Aorta (tissue), 5 donors: ENCODE results near the gene NBAS. TPM values are rescaled to one million over a fixed set of nuclear protein-coding genes. Genes with fewer than 3 reads are reported as not detected.

Source experiments
- ATAC-seq: fragments of 200-7000 bp; cut with Tn5 transposase; one replicate; pipeline ENCODE4 v1.9.1; 2022; ENCODE audit warnings: moderate library complexity; ENCODE audit not compliant: low FRiP score
- DNase-seq, 2 donors: peaks; one replicate each; pipeline ENCODE4 v3.0.0-alpha.2; 2020
- H3K27ac ChIP-seq, 2 donors: one replicate each; pipeline ENCODE4 v1.5.1; 2013; ENCODE audit warnings: low read length in 2 of 2, mild to moderate bottlenecking in 2 of 2, moderate library complexity in 2 of 2, control low read depth in 1 of 2, inconsistent platforms in 1 of 2, low read depth in 1 of 2
- H3K27me3 ChIP-seq, 2 donors: one replicate each; pipeline ENCODE4 v1.6.1; 2013; ENCODE audit warnings: control low read depth in 1 of 2, low read length in 1 of 2, mild to moderate bottlenecking in 1 of 2, moderate library complexity in 1 of 2; ENCODE audit not compliant: insufficient read depth in 2 of 2, control insufficient read depth in 1 of 2
- H3K36me3 ChIP-seq, 2 donors: one replicate each; pipeline ENCODE4 v1.6.1; 2013; ENCODE audit warnings: control low read depth in 1 of 2, low read length in 1 of 2, mild to moderate bottlenecking in 1 of 2; ENCODE audit not compliant: insufficient read depth in 2 of 2, control insufficient read depth in 1 of 2
- H3K4me1 ChIP-seq, 2 donors: one replicate each; pipeline ENCODE4 v1.6.1; 2013; ENCODE audit warnings: low read length in 2 of 2, control low read depth in 1 of 2, mild to moderate bottlenecking in 1 of 2, moderate library complexity in 1 of 2; ENCODE audit not compliant: insufficient read depth in 2 of 2, control insufficient read depth in 1 of 2
- H3K4me3 ChIP-seq, 2 donors: one replicate each; pipeline ENCODE4 v1.5.1; 2013; ENCODE audit warnings: low read length in 2 of 2, control low read depth in 1 of 2, mild to moderate bottlenecking in 1 of 2
- H3K9me3 ChIP-seq: one replicate; pipeline ENCODE4 v1.6.1; 2013; ENCODE audit warnings: mild to moderate bottlenecking, low read length; ENCODE audit not compliant: control insufficient read depth
- WGBS, 2 donors: extraction: QIAGEN DNeasy Blood & Tissue Kit; methylation state at CpG; one replicate each; pipeline ENCODE4 v1.1.7; 2013; 5-methylcytosine and 5-hydroxymethylcytosine counted together
- intact Hi-C, 2 donors: fragments of 100-400 bp; cut with DNase I; formaldehyde crosslinking; loops; one replicate each; pipeline versions ENCODE4 v1.14.2 to v1.15.0; 2022
- polyA plus RNA-seq, 2 donors: library from polyadenylated mRNA; stranded (reverse); fragments of 200-250 nt; gene quantifications; one replicate each; pipeline ENCODE4 v1.2.3, GENCODE V29; 2013
- total RNA-seq, 2 donors: library from RNA; stranded (reverse); fragmentation: NEBNext Ultra II Directional; extraction: Animal tissue kit (Norgen Biotek cat#: 25700); gene quantifications; one replicate each; pipeline ENCODE4 v1.2.1, GENCODE V29; 2021
- donor health status: healthy with polysubstance abuse.
- donor health status: Bipolar disorder and iron deficiency.
- donor health status: DM: no; HTN: no; CAD: no.
- donor health status: DM: no; HTN: no; CAD: no.
- donor health status: DM: yes; HTN: yes; CAD: no.

Gene NBAS
- total and polyA plus RNA-seq, 4 donors = 7.4 to 46.0 (median 33.7) TPM

- WGBS, 2 donors = 84 to 95% methylated on average over 1 of the region's 1 CpG
- no peak overlapping the region for H3K4me3 ChIP-seq
- H3K27ac ChIP-seq = no peak overlapping the region
- no peaks in the 10 kb centered on the region for H3K4me1 ChIP-seq
- H3K27me3 ChIP-seq = no peaks in the 10 kb centered on the region
- H3K9me3 ChIP-seq = no peaks in the 10 kb centered on the region
- ATAC-seq (no peak), DNase-seq (no peak)
- H3K36me3 ChIP-seq = no peaks in the 10 kb centered on the region
- intact Hi-C loops = no loop called here
Observed at GRCh38 chr2:15391751-15392150, 169.4 kb downstream of the NBAS start.

DNA sequence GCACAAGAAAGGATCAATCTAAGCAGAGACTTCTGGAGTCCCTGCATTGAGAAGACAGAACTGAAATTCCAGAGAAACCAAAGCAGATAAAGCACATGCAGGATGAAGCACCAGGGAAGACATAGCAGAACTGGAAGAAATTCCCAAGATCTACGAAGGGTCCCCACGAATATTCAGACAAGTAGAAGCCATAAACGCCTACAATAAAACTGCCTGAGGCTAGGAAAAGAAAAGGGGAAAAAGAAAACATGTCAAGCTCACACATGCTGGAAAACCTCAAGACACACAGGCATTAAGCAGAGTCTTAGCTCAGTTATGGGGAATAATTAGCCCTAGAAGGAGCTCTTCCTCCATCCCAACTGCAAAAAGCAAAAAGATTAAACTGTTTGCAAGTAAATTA is 171.2 kb downstream of the NBAS start:
- no peaks in the 10 kb centered on the region for H3K9me3 ChIP-seq
- no peak for ATAC-seq
- WGBS, 2 donors = 63 to 72% methylated on average over 3 of the region's 3 CpGs
- H3K4me1 ChIP-seq = no peaks in the 10 kb centered on the region
- H3K27me3 ChIP-seq = no peaks in the 10 kb centered on the region
- DNase-seq = no peak
- no peak overlapping the region for H3K4me3 ChIP-seq
- intact Hi-C loops = no loop called here
- H3K36me3 ChIP-seq = no peaks in the 10 kb centered on the region
- no peak overlapping the region for H3K27ac ChIP-seq

DNA sequence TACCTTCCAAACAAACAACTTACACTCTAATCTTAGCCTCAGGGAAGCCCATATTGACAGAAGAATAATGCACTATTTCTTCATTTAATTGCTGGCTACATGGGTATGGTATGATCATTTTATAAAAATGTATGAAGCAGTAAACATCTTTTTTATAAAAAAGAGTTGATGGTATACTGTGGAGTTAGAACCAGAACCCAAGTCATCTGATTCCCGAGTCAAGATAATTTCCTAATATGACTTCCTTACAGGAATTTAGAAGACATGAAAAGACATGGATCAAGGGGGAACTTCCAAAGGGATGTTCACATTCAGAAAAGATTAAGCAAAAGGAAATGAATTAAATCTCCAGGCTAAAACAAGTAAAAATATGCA is 171.8 kb downstream of the NBAS start:
- no peaks in the 10 kb centered on the region for H3K4me1 ChIP-seq
- no peak overlapping the region for H3K4me3 ChIP-seq
- no peak for DNase-seq
- no peaks in the 10 kb centered on the region for H3K9me3 ChIP-seq
- no peaks in the 10 kb centered on the region for H3K36me3 ChIP-seq
- H3K27ac ChIP-seq = no peak overlapping the region
- ATAC-seq = no peak
- 89 to 94% methylated on average over 1 of the region's 1 CpG for WGBS, 2 donors
- intact Hi-C loops = no loop called here
- H3K27me3 ChIP-seq = no peaks in the 10 kb centered on the region

DNA sequence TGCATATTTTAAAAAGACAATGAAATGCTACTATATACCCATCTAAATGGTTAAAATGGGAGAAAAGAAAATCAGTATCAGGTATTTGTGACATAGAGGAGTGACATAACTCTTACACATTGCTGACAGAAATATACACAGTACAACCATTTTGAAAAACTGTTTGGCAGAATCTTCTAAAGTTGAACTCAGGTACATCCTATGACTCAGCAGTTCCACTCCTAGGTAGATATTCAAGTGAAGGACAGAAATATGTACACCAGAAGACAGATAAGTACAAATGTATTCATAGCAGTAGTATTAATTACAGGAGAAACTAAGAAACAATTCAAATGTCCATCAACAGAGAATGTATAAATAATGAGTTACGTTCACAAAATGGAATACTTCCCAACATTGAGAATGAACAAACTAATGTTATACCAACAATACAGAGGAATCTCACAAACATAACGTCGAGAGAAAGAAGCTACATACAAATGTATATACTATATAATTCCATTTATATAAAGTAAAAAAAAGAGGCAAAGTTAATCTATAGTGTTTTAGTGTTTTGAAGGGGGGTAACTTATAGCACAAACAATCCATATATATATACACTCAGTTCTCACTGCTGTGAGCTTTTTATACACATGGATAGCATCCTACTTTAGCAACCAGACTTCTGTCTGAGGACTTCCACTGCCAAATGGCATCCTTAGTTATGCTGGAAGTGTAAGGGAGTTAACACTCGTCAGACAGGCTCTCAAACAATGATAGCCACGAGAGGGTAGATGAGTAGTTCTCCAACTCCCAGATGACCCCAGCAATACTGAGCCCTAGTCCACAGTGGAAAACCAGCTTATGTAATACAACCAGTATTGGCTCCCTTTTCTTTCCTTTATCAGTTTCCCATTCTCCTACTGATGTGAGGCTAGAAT is 172.5 kb downstream of the NBAS start:
- Histone ChIP-seq H3K36me3 (no peaks in the 10 kb centered on the region), H3K4me1 (no peaks in the 10 kb centered on the region), H3K9me3 (no peaks in the 10 kb centered on the region), H3K4me3 (no peak overlapping the region), H3K27me3 (no peaks in the 10 kb centered on the region), H3K27ac (no peak overlapping the region)
- intact Hi-C loops = no loop called here
- ATAC-seq = no peak
- 86 to 91% methylated on average over 5 of the region's 5 CpGs for WGBS, 2 donors
- no peak for DNase-seq

GRCh38 chr2:15385184-15385583 is 175.9 kb downstream of the NBAS start:
- H3K27me3 ChIP-seq = no peaks in the 10 kb centered on the region
- no peak overlapping the region for H3K27ac ChIP-seq
- intact Hi-C loops = no loop called here
- WGBS, 2 donors = 89 to 95% methylated on average over 1 of the region's 1 CpG
- H3K36me3 ChIP-seq = peaks cover 0 to 2% of the 10 kb centered on the region in 2 donors
- no peak overlapping the region for H3K4me3 ChIP-seq
- H3K4me1 ChIP-seq = no peaks in the 10 kb centered on the region
- H3K9me3 ChIP-seq = no peaks in the 10 kb centered on the region
- DNase-seq (no peak), ATAC-seq (no peak)

GRCh38 chr2:15383695-15384350 is 177.3 kb downstream of the NBAS start:
- H3K36me3 ChIP-seq = peaks cover 2 to 5% of the 10 kb centered on the region in 2 donors
- intact Hi-C loops = no loop called here
- H3K4me3 ChIP-seq = no peak overlapping the region
- H3K4me1 ChIP-seq = no peaks in the 10 kb centered on the region
- H3K27me3 ChIP-seq = no peaks in the 10 kb centered on the region
- no peak for ATAC-seq
- WGBS, 2 donors = 96 to 97% methylated on average over 7 of the region's 7 CpGs
- H3K9me3 ChIP-seq = no peaks in the 10 kb centered on the region
- H3K27ac ChIP-seq = no peak overlapping the region
- DNase-seq = no peak

- no peak overlapping the region for H3K4me3 ChIP-seq
- no peak overlapping the region for H3K27ac ChIP-seq
- H3K36me3 ChIP-seq = peaks cover 3 to 5% of the 10 kb centered on the region in 2 donors
- ATAC-seq = no peak
- no peaks in the 10 kb centered on the region for H3K4me1 ChIP-seq
- no peaks in the 10 kb centered on the region for H3K27me3 ChIP-seq
- WGBS, 2 donors = 86 to 91% methylated on average over 6 of the region's 6 CpGs
- intact Hi-C loops = no loop called here
- no peak for DNase-seq
- no peaks in the 10 kb centered on the region for H3K9me3 ChIP-seq
Observed at GRCh38 chr2:15378148-15378908, 182.8 kb downstream of the NBAS start.

DNA sequence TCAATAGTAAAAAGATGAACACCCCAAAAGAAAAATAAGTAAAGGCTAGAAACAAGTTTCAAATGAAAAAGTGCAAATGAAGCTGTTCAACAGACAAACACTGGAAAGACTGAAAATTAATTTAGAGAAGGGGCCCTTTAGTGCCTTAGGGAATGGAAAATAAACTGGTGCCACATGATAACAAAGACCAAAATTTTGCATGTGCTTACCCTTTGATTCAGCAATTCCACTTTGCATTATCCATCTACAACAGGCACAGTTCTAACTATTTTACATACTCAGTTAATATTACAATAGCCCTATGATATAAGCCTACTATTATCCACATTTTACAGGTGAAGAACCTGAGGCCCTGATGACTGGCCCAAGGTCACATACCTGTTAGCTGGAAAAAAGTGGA is 183.9 kb downstream of the NBAS start:
- peaks cover 2 to 5% of the 10 kb centered on the region in 2 donors for H3K36me3 ChIP-seq
- DNase-seq (no peak), ATAC-seq (no peak)
- intact Hi-C loops = no loop called here
- H3K4me3 ChIP-seq = no peak overlapping the region
- H3K9me3 ChIP-seq = no peaks in the 10 kb centered on the region
- H3K4me1 ChIP-seq = no peaks in the 10 kb centered on the region
- no peaks in the 10 kb centered on the region for H3K27me3 ChIP-seq
- no peak overlapping the region for H3K27ac ChIP-seq
